EL (cell line): Measurements from ENCODE around the gene KIFC3.
"Not testable (repeated sequence)": the region's sequence is repeated elsewhere in the genome, so short reads cannot be mapped to it uniquely, and the experiment has no call there.

Experiments
- DNase-seq: peaks from one replicate; pipeline ENCODE4 v3.0.0-alpha.2; 2016

KIFC3 gene

GRCh38 chr16:57734308-57734924 lies 67.9 kb downstream of the KIFC3 start:
- no peak for DNase-seq

GRCh38 chr16:57732714-57733113 lies 69.6 kb downstream of the KIFC3 start:
- DNase-seq = no peak

- peak; percentile 32 for DNase-seq
Measured at GRCh38 chr16:57732037-57732436, 70.3 kb downstream of the KIFC3 start.

- DNase-seq = no peak
Measured at GRCh38 chr16:57730771-57731730, 71.2 kb downstream of the KIFC3 start.

GRCh38 chr16:57729852-57730251 lies 72.4 kb downstream of the KIFC3 start:
- DNase-seq = not testable (repeated sequence)

GRCh38 chr16:57729182-57729484 lies 73.2 kb downstream of the KIFC3 start:
- DNase-seq = no peak

GRCh38 chr16:57728336-57729181 lies 73.7 kb downstream of the KIFC3 start:
- DNase-seq = no peak

- DNase-seq = no peak
Measured at GRCh38 chr16:57727610-57728009, 74.7 kb downstream of the KIFC3 start.

GRCh38 chr16:57726433-57726947 lies 75.8 kb downstream of the KIFC3 start:
- DNase-seq = no peak

- no peak for DNase-seq
Measured at GRCh38 chr16:57725976-57726375, 76.3 kb downstream of the KIFC3 start.

- no peak for DNase-seq
Measured at GRCh38 chr16:57725554-57725953, 76.7 kb downstream of the KIFC3 start.

- DNase-seq = no peak
Measured at GRCh38 chr16:57725151-57725550, 77.1 kb downstream of the KIFC3 start.

- no peak for DNase-seq
Measured at GRCh38 chr16:57724531-57724930, 77.8 kb downstream of the KIFC3 start.

GRCh38 chr16:57723170-57723569 lies 79.1 kb downstream of the KIFC3 start:
- peak; percentile 16 for DNase-seq

- DNase-seq = no peak
Measured at GRCh38 chr16:57722651-57723050, 79.6 kb downstream of the KIFC3 start.

GRCh38 chr16:57722210-57722499 lies 80.1 kb downstream of the KIFC3 start:
- no peak for DNase-seq

GRCh38 chr16:57721356-57722209 lies 80.7 kb downstream of the KIFC3 start:
- no peak for DNase-seq

- DNase-seq = peak; percentile 56
Measured at GRCh38 chr16:57720142-57720575, 82.1 kb downstream of the KIFC3 start.

- no peak for DNase-seq
Measured at GRCh38 chr16:57714047-57714446, 88.2 kb downstream of the KIFC3 start.

GRCh38 chr16:57713596-57713995 lies 88.7 kb downstream of the KIFC3 start:
- no peak for DNase-seq

GRCh38 chr16:57712569-57712968 lies 89.7 kb downstream of the KIFC3 start:
- DNase-seq = not testable (repeated sequence)

- DNase-seq = no peak
Measured at GRCh38 chr16:57711993-57712392, 90.3 kb downstream of the KIFC3 start.
